Caki2 (cell line): ENCODE results near the gene ZNF675. TPM values are rescaled to one million over a fixed set of nuclear protein-coding genes. Genes with fewer than 3 reads are reported as not detected.
A peak's percentile ranks its signal among the peaks of the same experiment; 100 is the strongest.
"Not testable (repeated sequence)": the region's sequence is repeated elsewhere in the genome, so short reads cannot be mapped to it uniquely, and the experiment has no call there.

Experiments used
- DNase-seq: peaks from one replicate; pipeline ENCODE4 v3.0.0-alpha.2; 2015; ENCODE audit warnings: low read depth
- in situ Hi-C: cut with HindIII; loops from 2 replicates; pipeline ENCODE4 v1.10.0; 2016; ENCODE audit warnings: low sequenced_read_pairs, low pct_unique_long_range_greater_than_20kb, mixed read lengths
- total RNA-seq: library from RNA; depleted of rRNA; stranded (reverse); fragments of >200 nt; shearing (Covaris generic); gene quantifications from 2 replicates; pipeline ENCODE4 v1.2.3, GENCODE V29; 2014; ENCODE audit warnings: low replicate concordance; rRNA removed

ZNF675 gene
- total RNA-seq, result 4.3 and 8.7 TPM in 2 replicates

GRCh38 chr19:23686621-23687423 lies at the start of gene ZNF675:
TSS of gene ZNF675 (minus strand) at chr19:23687212. CDS start at chr19:23687033, 179 bp downstream.
- DNase-seq, result peak; percentile 92
- in situ Hi-C loops, result no loop called here

DNA sequence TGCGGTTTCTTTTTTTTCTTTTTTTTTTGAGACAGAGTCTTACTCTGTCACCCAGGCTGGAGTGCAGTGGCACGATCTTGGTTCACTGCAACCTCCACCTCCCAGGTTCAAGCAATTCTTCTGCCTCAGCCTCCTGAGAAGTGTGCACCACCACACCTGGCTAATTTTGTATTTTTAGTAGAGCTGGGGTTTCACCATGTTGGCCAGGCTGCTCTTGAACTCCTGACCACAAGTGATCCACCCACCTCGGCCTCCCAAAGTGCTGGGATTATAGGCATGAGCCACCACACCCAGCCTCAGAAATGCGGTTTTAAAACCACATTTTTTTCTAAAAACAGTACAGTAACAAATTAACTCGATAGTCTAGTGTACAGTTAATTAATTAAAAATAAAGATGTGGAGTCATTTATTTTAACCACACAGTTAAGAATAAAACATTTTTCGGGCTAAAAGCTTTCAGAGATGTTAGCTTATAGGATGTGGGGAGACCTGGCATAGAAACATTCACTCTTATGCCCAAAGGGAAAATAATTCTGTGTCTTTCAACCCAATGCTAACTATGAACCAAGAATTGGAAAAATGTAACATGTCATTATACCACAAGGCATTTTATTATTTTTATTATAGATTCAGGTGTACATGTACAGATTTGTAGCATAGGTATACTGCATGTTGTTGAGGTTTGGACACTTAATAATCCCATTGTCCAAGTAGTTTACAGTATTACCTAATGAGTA lies 43.9 kb upstream of the ZNF675 start:
- in situ Hi-C loops, DNase-seq: not testable (repeated sequence)

GRCh38 chr19:23724161-23724560 lies 37.1 kb upstream of the ZNF675 start:
- DNase-seq, in situ Hi-C loops: not testable (repeated sequence)

- DNase-seq, result no peak
- in situ Hi-C loops, result no loop called here
These were observed 31.8 kb upstream of the ZNF675 start for GRCh38 chr19:23718802-23719201.

DNA sequence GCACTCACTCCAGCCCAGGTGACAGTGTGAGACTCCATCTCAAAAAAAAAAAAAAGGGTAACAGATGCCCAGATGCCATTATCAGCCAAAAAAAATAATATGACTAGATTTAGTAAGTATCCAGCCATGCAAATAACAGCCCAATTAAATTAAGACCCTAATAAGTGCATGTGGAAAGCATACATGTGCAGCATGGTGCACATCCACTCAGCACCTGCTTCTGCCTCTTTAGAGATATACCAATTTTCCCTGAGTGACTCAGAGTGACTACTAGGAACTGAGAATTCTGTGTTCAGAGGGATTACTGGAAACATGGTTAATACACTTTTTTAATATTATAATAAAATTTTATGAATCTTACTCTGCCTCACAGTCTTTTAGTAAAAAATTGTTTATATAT lies 29.8 kb upstream of the ZNF675 start:
- in situ Hi-C loops, result no loop called here
- no peak for DNase-seq

DNA sequence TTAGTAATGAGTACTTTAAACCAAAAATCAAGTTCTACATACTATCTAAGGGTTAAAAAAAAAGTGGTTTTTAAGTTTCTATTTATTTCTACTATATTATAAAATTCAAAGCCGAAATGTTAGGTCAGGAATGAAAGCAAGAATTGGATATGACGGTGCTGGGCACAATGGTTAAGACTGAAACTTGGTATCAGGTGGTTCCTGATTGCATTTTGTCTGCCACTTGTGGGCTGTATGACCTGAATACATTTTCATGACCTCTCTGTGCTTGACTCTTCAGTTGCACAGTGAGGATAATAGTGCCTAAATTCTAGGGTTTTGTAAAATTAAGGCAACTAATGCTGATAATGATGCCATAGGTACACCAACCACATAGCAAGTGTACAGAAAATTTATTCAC lies 22.3 kb upstream of the ZNF675 start:
- in situ Hi-C loops, result no loop called here
- no peak for DNase-seq

GRCh38 chr19:23706657-23707056 lies 19.6 kb upstream of the ZNF675 start:
- in situ Hi-C loops, result no loop called here

GRCh38 chr19:23699521-23699860 lies 12.5 kb upstream of the ZNF675 start:
- no peak for DNase-seq
- in situ Hi-C loops, result no loop called here

More at GRCh38 chr19:23706657-23707056, 19.6 kb upstream of the ZNF675 start:
- no peak for DNase-seq

DNA sequence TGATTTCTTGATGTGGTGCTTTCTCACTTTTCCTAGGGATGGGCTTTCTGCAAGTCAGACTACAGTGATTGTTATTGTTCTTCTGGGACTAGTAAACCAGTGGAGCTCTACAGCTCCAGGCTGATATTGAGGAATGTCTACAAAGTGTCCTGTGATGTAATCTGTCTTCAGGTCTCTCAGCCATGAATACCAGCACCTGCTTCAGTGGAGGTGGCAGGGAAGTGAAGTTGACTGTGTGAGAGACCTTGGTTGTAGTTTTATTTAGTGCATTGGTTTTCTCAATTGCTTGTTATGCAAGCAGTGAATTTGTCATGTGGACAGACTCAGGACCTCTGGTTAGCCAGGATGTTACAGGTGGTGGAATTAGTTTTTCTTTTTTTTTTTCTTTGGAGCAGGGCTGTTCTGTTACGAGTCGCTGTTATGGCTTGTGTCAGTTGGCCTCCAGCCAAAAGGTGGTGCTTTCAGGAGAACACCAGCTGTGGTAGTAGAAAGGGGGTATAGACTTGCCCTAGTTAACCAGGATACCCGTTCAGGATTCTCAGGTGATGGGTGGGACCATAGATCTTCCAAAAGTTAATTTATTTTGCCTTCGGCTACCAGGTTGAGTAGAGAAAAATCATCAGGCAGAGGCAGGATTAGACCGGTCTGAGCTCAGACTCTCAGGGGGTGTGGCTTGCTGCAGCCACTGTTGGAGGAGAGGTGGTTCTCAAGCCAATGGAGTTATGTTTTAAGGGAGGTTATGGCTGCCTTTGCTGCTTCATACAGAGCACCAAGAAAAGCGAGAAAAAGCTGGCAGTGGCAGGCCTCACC lies 11.9 kb upstream of the ZNF675 start:
- DNase-seq, result peak; percentile 22
- in situ Hi-C loops, result no loop called here

DNA sequence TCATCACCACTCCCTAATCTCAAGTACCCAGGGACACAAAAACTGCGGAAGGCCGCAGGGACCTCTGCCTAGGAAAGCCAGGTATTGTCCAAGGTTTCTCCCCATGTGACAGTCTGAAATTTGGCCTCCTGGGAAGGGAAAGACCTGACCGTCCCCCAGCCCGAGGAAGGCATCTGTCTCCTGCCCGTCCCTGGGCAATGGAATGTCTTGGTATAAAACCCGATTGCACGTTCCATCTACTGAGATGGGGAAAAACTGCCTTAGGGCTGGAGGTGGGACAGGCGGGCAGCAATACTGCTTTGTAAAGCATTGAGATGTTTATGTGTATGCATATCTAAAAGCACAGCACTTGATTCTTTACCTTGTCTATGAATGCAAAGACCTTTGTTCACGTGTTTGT lies 5.9 kb upstream of the ZNF675 start:
- in situ Hi-C loops, DNase-seq: not testable (repeated sequence)

DNA sequence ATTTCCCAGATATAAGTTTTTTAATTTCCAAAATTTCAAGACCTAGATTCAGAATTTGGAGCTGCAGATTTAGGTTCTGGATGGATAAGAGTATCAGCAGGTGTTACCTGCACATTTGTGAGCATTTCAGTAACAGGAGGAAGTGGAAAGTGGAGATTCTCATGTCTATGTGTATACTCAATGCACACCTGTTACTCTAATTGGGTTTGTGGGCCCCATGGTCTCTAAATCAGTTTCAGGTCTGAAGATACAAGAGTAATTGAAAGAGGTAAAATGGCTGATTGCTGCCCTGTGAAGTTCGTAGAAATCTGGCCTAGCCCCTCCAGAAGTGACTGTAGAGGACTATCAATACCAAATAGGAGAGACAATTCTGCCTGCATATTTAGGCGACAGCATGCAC lies 13.9 kb downstream of the ZNF675 start:
- in situ Hi-C loops, result no loop called here
- no peak for DNase-seq

GRCh38 chr19:23668606-23669005 lies 18.4 kb downstream of the ZNF675 start:
- DNase-seq, in situ Hi-C loops: not testable (repeated sequence)

DNA sequence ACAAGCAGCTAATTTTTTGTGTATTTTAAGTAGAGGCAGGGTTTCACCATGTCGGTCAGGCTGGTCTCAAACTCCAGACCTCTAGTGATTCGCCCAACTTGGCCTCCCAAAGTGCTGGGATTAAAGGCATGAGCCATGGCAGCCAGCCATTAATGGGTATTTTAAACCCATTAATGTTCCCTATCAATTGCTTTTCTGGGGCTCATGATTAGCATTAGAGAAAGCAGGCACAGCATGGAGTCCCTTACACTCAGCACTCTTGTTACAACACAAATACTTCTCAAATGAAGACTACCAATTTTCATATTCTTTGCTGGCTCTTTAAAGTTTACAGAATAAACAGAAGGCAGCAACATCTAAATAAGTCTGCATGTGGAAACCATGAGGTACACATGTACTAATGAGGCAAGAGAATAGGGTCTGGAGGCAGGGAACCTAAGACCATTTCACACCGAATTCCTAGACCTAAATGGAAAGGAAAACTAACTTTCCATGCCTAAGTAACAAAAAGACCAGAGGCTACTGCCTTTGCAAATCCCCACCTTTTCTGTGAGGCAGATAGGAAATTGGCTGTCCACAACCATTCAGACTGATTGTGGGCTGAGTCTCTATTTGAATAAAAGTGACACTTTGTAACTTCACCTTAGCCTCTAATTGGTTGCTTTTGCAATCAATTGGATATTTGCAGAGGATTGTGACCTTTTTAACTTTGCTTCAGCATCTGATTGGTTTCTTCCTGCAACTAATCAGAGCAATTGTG lies 21.2 kb downstream of the ZNF675 start:
- in situ Hi-C loops, result no loop called here

GRCh38 chr19:23649817-23650216 lies 37.2 kb downstream of the ZNF675 start:
- DNase-seq, in situ Hi-C loops: not testable (repeated sequence)

More for the DNA sequence above, 21.2 kb downstream of the ZNF675 start:
- no peak for DNase-seq
